ENCODE results near the gene MPHOSPH9.

- TF ChIP-seq CTCF (IDR thresholded peaks at IDR 0.05) = peak in 1 of 6 experiments; percentile 5
- no peak for TF ChIP-seq POLR2A (IDR thresholded peaks at IDR 0.05)
Observed at GRCh38 chr12:123149501-123150274, 83.3 kb downstream of the MPHOSPH9 start.
